ENCODE measurements around the gene IL17RD. TPM values are rescaled to one million over a fixed set of nuclear protein-coding genes. Genes with fewer than 3 reads are reported as not detected.

The IL17RD gene
- total and polyA plus RNA-seq, 2 experiments from 2014 or later: 10.7 to 104 TPM

DNA sequence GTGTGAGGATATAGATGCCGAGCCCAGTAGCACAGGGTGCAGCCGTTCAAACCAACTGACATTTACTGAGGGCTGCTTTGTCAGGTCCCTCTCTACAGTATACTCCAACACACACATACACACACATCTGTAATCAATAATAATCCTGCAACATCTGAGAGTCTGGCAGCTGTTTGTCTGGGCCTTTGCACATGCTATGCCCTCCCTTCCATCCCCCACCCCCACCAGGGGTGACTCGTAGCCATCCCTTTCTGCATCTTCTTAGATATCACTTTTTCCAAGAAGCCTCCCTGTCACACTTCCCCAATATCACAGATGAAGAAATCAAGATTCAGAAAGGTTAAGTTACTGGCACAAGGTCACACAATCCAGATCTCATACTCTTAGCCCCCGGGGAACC is 91.0 kb downstream of the IL17RD start:
- no peak overlapping the region for H3K4me3 ChIP-seq
- H3K36me3 ChIP-seq (ENCODE audit: insufficient read depth): no peaks in the 10 kb centered on the region
- H4K20me1 ChIP-seq (replicated peaks; ENCODE audit: insufficient read depth): peaks cover 8% of the 10 kb centered on the region
- 0 out of 2 replicates have a peak, but pooled peaks cover 4% of the 10 kb centered on the region for H3K4me1 ChIP-seq (ENCODE audit: insufficient read depth)
- no peak overlapping the region for H2AFZ ChIP-seq
- H3K27ac Mint-ChIP-seq: no peak overlapping the region
- H3K27ac ChIP-seq (ENCODE audit: low read depth): no peak overlapping the region
- H3K27me3 Mint-ChIP-seq (ENCODE audit: insufficient read depth, low read depth, poor library complexity): peaks cover 19% of the 10 kb centered on the region
- peaks cover 10% of the 10 kb centered on the region; the same call in 2 of the 3 replicates for H3K36me3 Mint-ChIP-seq (ENCODE audit: low read depth)
- H3K9me2 ChIP-seq (ENCODE audit: insufficient read depth): no peaks in the 10 kb centered on the region
- peaks cover 4% of the 10 kb centered on the region; the same call in 2 of the 3 replicates for H3K9me3 Mint-ChIP-seq
- no peaks in the 10 kb centered on the region for H3K79me2 ChIP-seq (replicated peaks; ENCODE audit: insufficient read depth)
- no peak for DNase-seq (ENCODE audit: low spot score)
- H3K4me1 Mint-ChIP-seq: no peaks in the 10 kb centered on the region; the same call in 2 of the 3 replicates
- 0 out of 2 replicates have a peak, but pooled peaks cover 3% of the 10 kb centered on the region for H3F3A ChIP-seq (replicated peaks; ENCODE audit: low read depth)
- TF ChIP-seq ZNF331 (CRISPR knock-in tag; IDR thresholded peaks at IDR 0.05; ENCODE audit: low read depth) (no peak), JUNB (IDR thresholded peaks at IDR 0.05; ENCODE audit: unreplicated experiment) (no peak), CREB1 (CRISPR knock-in tag; IDR thresholded peaks at IDR 0.05; ENCODE audit: low read depth) (no peak), NANOG (IDR thresholded peaks at IDR 0.05; ENCODE audit: borderline replicate concordance) (no peak), ZNF114 (CRISPR knock-in tag; IDR thresholded peaks at IDR 0.05) (no peak), POLR2AphosphoS5 (IDR thresholded peaks at IDR 0.05; ENCODE audit: low read depth) (no peak), STAT1 (IDR thresholded peaks at IDR 0.05; ENCODE audit: unreplicated experiment) (no peak), EZH2 (IDR thresholded peaks at IDR 0.05; ENCODE audit: low read depth, unreplicated experiment) (no peak), EZH2phosphoT487 (IDR thresholded peaks at IDR 0.05; ENCODE audit: unreplicated experiment) (no peak)
- TF ChIP-seq, protein P1, sequence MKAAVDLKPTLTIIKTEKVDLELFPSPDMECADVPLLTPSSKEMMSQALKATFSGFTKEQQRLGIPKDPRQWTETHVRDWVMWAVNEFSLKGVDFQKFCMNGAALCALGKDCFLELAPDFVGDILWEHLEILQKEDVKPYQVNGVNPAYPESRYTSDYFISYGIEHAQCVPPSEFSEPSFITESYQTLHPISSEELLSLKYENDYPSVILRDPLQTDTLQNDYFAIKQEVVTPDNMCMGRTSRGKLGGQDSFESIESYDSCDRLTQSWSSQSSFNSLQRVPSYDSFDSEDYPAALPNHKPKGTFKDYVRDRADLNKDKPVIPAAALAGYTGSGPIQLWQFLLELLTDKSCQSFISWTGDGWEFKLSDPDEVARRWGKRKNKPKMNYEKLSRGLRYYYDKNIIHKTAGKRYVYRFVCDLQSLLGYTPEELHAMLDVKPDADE (IDR thresholded peaks at IDR 0.05): no peak
- TF ChIP-seq, protein P2, sequence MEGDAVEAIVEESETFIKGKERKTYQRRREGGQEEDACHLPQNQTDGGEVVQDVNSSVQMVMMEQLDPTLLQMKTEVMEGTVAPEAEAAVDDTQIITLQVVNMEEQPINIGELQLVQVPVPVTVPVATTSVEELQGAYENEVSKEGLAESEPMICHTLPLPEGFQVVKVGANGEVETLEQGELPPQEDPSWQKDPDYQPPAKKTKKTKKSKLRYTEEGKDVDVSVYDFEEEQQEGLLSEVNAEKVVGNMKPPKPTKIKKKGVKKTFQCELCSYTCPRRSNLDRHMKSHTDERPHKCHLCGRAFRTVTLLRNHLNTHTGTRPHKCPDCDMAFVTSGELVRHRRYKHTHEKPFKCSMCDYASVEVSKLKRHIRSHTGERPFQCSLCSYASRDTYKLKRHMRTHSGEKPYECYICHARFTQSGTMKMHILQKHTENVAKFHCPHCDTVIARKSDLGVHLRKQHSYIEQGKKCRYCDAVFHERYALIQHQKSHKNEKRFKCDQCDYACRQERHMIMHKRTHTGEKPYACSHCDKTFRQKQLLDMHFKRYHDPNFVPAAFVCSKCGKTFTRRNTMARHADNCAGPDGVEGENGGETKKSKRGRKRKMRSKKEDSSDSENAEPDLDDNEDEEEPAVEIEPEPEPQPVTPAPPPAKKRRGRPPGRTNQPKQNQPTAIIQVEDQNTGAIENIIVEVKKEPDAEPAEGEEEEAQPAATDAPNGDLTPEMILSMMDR (conservative IDR thresholded peaks at IDR 0.05; ENCODE audit: low read depth in 2 of 2): no peak
- TF ChIP-seq, protein P3, sequence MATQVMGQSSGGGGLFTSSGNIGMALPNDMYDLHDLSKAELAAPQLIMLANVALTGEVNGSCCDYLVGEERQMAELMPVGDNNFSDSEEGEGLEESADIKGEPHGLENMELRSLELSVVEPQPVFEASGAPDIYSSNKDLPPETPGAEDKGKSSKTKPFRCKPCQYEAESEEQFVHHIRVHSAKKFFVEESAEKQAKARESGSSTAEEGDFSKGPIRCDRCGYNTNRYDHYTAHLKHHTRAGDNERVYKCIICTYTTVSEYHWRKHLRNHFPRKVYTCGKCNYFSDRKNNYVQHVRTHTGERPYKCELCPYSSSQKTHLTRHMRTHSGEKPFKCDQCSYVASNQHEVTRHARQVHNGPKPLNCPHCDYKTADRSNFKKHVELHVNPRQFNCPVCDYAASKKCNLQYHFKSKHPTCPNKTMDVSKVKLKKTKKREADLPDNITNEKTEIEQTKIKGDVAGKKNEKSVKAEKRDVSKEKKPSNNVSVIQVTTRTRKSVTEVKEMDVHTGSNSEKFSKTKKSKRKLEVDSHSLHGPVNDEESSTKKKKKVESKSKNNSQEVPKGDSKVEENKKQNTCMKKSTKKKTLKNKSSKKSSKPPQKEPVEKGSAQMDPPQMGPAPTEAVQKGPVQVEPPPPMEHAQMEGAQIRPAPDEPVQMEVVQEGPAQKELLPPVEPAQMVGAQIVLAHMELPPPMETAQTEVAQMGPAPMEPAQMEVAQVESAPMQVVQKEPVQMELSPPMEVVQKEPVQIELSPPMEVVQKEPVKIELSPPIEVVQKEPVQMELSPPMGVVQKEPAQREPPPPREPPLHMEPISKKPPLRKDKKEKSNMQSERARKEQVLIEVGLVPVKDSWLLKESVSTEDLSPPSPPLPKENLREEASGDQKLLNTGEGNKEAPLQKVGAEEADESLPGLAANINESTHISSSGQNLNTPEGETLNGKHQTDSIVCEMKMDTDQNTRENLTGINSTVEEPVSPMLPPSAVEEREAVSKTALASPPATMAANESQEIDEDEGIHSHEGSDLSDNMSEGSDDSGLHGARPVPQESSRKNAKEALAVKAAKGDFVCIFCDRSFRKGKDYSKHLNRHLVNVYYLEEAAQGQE (IDR thresholded peaks at IDR 0.05; ENCODE audit: unreplicated experiment): no peak
- TF ChIP-seq, protein P4, sequence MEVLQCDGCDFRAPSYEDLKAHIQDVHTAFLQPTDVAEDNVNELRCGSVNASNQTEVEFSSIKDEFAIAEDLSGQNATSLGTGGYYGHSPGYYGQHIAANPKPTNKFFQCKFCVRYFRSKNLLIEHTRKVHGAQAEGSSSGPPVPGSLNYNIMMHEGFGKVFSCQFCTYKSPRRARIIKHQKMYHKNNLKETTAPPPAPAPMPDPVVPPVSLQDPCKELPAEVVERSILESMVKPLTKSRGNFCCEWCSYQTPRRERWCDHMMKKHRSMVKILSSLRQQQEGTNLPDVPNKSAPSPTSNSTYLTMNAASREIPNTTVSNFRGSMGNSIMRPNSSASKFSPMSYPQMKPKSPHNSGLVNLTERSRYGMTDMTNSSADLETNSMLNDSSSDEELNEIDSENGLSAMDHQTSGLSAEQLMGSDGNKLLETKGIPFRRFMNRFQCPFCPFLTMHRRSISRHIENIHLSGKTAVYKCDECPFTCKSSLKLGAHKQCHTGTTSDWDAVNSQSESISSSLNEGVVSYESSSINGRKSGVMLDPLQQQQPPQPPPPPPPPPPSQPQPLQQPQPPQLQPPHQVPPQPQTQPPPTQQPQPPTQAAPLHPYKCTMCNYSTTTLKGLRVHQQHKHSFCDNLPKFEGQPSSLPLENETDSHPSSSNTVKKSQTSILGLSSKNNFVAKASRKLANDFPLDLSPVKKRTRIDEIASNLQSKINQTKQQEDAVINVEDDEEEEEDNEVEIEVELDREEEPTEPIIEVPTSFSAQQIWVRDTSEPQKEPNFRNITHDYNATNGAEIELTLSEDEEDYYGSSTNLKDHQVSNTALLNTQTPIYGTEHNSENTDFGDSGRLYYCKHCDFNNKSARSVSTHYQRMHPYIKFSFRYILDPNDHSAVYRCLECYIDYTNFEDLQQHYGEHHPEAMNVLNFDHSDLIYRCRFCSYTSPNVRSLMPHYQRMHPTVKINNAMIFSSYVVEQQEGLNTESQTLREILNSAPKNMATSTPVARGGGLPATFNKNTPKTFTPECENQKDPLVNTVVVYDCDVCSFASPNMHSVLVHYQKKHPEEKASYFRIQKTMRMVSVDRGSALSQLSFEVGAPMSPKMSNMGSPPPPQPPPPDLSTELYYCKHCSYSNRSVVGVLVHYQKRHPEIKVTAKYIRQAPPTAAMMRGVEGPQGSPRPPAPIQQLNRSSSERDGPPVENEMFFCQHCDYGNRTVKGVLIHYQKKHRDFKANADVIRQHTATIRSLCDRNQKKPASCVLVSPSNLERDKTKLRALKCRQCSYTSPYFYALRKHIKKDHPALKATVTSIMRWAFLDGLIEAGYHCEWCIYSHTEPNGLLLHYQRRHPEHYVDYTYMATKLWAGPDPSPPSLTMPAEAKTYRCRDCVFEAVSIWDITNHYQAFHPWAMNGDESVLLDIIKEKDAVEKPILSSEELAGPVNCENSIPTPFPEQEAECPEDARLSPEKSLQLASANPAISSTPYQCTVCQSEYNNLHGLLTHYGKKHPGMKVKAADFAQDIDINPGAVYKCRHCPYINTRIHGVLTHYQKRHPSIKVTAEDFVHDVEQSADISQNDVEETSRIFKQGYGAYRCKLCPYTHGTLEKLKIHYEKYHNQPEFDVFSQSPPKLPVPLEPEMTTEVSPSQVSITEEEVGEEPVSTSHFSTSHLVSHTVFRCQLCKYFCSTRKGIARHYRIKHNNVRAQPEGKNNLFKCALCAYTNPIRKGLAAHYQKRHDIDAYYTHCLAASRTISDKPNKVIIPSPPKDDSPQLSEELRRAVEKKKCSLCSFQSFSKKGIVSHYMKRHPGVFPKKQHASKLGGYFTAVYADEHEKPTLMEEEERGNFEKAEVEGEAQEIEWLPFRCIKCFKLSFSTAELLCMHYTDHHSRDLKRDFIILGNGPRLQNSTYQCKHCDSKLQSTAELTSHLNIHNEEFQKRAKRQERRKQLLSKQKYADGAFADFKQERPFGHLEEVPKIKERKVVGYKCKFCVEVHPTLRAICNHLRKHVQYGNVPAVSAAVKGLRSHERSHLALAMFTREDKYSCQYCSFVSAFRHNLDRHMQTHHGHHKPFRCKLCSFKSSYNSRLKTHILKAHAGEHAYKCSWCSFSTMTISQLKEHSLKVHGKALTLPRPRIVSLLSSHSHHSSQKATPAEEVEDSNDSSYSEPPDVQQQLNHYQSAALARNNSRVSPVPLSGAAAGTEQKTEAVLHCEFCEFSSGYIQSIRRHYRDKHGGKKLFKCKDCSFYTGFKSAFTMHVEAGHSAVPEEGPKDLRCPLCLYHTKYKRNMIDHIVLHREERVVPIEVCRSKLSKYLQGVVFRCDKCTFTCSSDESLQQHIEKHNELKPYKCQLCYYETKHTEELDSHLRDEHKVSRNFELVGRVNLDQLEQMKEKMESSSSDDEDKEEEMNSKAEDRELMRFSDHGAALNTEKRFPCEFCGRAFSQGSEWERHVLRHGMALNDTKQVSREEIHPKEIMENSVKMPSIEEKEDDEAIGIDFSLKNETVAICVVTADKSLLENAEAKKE (CRISPR knock-in tag; IDR thresholded peaks at IDR 0.05): no peak
- peaks cover 18% of the 10 kb centered on the region for H3K27me3 ChIP-seq (ENCODE audit: insufficient read depth)
- no peak overlapping the region for H3K4me3 Mint-ChIP-seq
- no peak overlapping the region for H3K4me2 ChIP-seq
- ATAC-seq: no peak
